HG03457 (cell line): ENCODE measurements around the gene RGS8.

Source experiments
- ATAC-seq: cut with Tn5 transposase; IDR thresholded peaks from one replicate; pipeline ENCODE4 v1.9.1; 2021; ENCODE audit warnings: moderate number of reproducible peaks; ENCODE audit not compliant: unreplicated experiment

RGS8 gene

GRCh38 chr1:182684116-182684828, at the start of gene RGS8:
Gene RGS8 (minus strand): TSS chr1:182684587. CDS start chr1:182669649, 14,938 bp downstream.
- ATAC-seq = no peak

- ATAC-seq = no peak
Measured at GRCh38 chr1:182731852-182732575, 47.6 kb upstream of the RGS8 start.

- ATAC-seq = no peak
Measured at GRCh38 chr1:182726912-182727311, 42.5 kb upstream of the RGS8 start.

GRCh38 chr1:182725259-182726255, 41.2 kb upstream of the RGS8 start:
- no peak for ATAC-seq

- no peak for ATAC-seq
Measured at GRCh38 chr1:182724215-182724614, 39.8 kb upstream of the RGS8 start.

- ATAC-seq = no peak
Measured at GRCh38 chr1:182723200-182723599, 38.8 kb upstream of the RGS8 start.

GRCh38 chr1:182721525-182721924, 37.1 kb upstream of the RGS8 start:
- ATAC-seq = no peak

- ATAC-seq = no peak
Measured at GRCh38 chr1:182720463-182720862, 36.1 kb upstream of the RGS8 start.

- ATAC-seq = no peak
Measured at GRCh38 chr1:182719553-182719952, 35.2 kb upstream of the RGS8 start.

- no peak for ATAC-seq
Measured at GRCh38 chr1:182718311-182718710, 33.9 kb upstream of the RGS8 start.

- no peak for ATAC-seq
Measured at GRCh38 chr1:182716740-182717720, 32.6 kb upstream of the RGS8 start.

GRCh38 chr1:182715531-182715930, 31.1 kb upstream of the RGS8 start:
- no peak for ATAC-seq

GRCh38 chr1:182714546-182714945, 30.2 kb upstream of the RGS8 start:
- ATAC-seq = no peak

- ATAC-seq = no peak
Measured at GRCh38 chr1:182713939-182714338, 29.6 kb upstream of the RGS8 start.

- no peak for ATAC-seq
Measured at GRCh38 chr1:182713492-182713891, 29.1 kb upstream of the RGS8 start.

GRCh38 chr1:182709855-182710254, 25.5 kb upstream of the RGS8 start:
- ATAC-seq = no peak

GRCh38 chr1:182709225-182709764, 24.9 kb upstream of the RGS8 start:
- ATAC-seq = no peak

- no peak for ATAC-seq
Measured at GRCh38 chr1:182707122-182707521, 22.7 kb upstream of the RGS8 start.

GRCh38 chr1:182704677-182705076, 20.3 kb upstream of the RGS8 start:
- no peak for ATAC-seq

- no peak for ATAC-seq
Measured at GRCh38 chr1:182703539-182703938, 19.2 kb upstream of the RGS8 start.
